ENCODE data around the gene NSUN4. TPM values are rescaled to one million over a fixed set of nuclear protein-coding genes. Genes with fewer than 3 reads are reported as not detected.

Gene NSUN4
- total RNA-seq, 4 donors from 2014 or later, result 1.0 to 42.4 (median 23.2) TPM

- no peaks in the 10 kb centered on the region for H3K27me3 ChIP-seq
- H3K4me3 ChIP-seq, result no peak overlapping the region
- no peaks in the 10 kb centered on the region for H3K36me3 ChIP-seq
- TF ChIP-seq POLR2A (IDR thresholded peaks at IDR 0.05), result no peak
- TF ChIP-seq, protein P1, sequence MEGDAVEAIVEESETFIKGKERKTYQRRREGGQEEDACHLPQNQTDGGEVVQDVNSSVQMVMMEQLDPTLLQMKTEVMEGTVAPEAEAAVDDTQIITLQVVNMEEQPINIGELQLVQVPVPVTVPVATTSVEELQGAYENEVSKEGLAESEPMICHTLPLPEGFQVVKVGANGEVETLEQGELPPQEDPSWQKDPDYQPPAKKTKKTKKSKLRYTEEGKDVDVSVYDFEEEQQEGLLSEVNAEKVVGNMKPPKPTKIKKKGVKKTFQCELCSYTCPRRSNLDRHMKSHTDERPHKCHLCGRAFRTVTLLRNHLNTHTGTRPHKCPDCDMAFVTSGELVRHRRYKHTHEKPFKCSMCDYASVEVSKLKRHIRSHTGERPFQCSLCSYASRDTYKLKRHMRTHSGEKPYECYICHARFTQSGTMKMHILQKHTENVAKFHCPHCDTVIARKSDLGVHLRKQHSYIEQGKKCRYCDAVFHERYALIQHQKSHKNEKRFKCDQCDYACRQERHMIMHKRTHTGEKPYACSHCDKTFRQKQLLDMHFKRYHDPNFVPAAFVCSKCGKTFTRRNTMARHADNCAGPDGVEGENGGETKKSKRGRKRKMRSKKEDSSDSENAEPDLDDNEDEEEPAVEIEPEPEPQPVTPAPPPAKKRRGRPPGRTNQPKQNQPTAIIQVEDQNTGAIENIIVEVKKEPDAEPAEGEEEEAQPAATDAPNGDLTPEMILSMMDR (IDR thresholded peaks at IDR 0.05), result no peak
- no peaks in the 10 kb centered on the region for H3K4me1 ChIP-seq
- no peak for DNase-seq
- H3K9me3 ChIP-seq, result no peaks in the 10 kb centered on the region
- H3K27ac ChIP-seq, result no peak overlapping the region
- intact Hi-C loops (cut with DNase I; ENCODE audit: low total_unique reads), result no loop called here
Measured at GRCh38 chr1:46396441-46397398, 56.1 kb downstream of the NSUN4 start.

- intact Hi-C loops (cut with DNase I; ENCODE audit: low total_unique reads), result no loop called here
- H3K4me3 ChIP-seq, result no peak overlapping the region
Measured at GRCh38 chr1:46399307-46399706, 58.7 kb downstream of the NSUN4 start.

GRCh38 chr1:46400421-46400820 lies 59.8 kb downstream of the NSUN4 start:
- Histone ChIP-seq H3K36me3 (no peaks in the 10 kb centered on the region), H3K4me1 (no peaks in the 10 kb centered on the region), H3K9me3 (no peaks in the 10 kb centered on the region)

More at GRCh38 chr1:46399307-46399706, 58.7 kb downstream of the NSUN4 start:
- TF ChIP-seq, protein P1 (IDR thresholded peaks at IDR 0.05), result no peak
- TF ChIP-seq POLR2A (IDR thresholded peaks at IDR 0.05), result no peak
- no peaks in the 10 kb centered on the region for H3K4me1 ChIP-seq
- no peak overlapping the region for H3K27ac ChIP-seq
- H3K27me3 ChIP-seq, result no peaks in the 10 kb centered on the region
- no peaks in the 10 kb centered on the region for H3K36me3 ChIP-seq
- no peak for DNase-seq
- no peaks in the 10 kb centered on the region for H3K9me3 ChIP-seq

GRCh38 chr1:46401154-46401913 lies 60.7 kb downstream of the NSUN4 start:
- Histone ChIP-seq H3K9me3 (no peaks in the 10 kb centered on the region), H3K4me1 (no peaks in the 10 kb centered on the region), H3K36me3 (no peaks in the 10 kb centered on the region), H3K4me3 (no peak overlapping the region), H3K27me3 (no peaks in the 10 kb centered on the region), H3K27ac (peak overlapping the region in 1 of 2 donors; percentile 15)
- intact Hi-C loops (cut with DNase I; ENCODE audit: low total_unique reads), result no loop called here
- no peak for DNase-seq
- TF ChIP-seq POLR2A (IDR thresholded peaks at IDR 0.05), result no peak
- TF ChIP-seq, protein P1 (IDR thresholded peaks at IDR 0.05), result no peak

More at GRCh38 chr1:46400421-46400820, 59.8 kb downstream of the NSUN4 start:
- H3K27ac ChIP-seq, result no peak overlapping the region
- no peaks in the 10 kb centered on the region for H3K27me3 ChIP-seq
- no peak for DNase-seq
- TF ChIP-seq POLR2A (IDR thresholded peaks at IDR 0.05), result no peak
- TF ChIP-seq, protein P1 (IDR thresholded peaks at IDR 0.05), result no peak
- intact Hi-C loops (cut with DNase I; ENCODE audit: low total_unique reads), result no loop called here
- no peak overlapping the region for H3K4me3 ChIP-seq
